Measurements from ENCODE around the gene GET3.
A peak's percentile ranks its signal among the peaks of the same experiment; 100 is the strongest.
"Not testable (repeated sequence)": the region's sequence is repeated elsewhere in the genome, so short reads cannot be mapped to it uniquely, and the experiment has no call there.

Gene GET3

GRCh38 chr19:12715929-12716328 lies 21.4 kb upstream of the GET3 start:
- no peak for DNase-seq (ENCODE audit: low read depth)

DNA sequence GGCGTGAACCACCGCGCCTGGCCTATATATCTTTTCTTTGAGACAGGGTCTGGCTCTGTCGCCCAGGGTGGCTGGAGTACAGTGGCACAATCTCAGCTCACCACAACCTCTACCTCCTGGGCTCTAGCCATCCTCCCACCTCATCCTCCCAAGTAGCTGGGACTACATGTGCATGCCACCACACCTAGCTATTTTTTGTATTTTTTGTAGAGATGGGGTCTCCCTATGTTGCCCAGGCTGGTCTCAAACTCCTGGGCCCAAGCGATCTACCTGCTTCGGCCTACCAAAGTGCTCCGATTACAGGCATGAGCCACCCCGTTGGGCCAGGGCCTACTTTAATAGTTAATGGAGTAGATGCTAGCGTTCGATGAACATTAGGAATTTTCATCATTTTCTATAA lies 17.0 kb upstream of the GET3 start:
- no peak for DNase-seq (ENCODE audit: low read depth)

DNA sequence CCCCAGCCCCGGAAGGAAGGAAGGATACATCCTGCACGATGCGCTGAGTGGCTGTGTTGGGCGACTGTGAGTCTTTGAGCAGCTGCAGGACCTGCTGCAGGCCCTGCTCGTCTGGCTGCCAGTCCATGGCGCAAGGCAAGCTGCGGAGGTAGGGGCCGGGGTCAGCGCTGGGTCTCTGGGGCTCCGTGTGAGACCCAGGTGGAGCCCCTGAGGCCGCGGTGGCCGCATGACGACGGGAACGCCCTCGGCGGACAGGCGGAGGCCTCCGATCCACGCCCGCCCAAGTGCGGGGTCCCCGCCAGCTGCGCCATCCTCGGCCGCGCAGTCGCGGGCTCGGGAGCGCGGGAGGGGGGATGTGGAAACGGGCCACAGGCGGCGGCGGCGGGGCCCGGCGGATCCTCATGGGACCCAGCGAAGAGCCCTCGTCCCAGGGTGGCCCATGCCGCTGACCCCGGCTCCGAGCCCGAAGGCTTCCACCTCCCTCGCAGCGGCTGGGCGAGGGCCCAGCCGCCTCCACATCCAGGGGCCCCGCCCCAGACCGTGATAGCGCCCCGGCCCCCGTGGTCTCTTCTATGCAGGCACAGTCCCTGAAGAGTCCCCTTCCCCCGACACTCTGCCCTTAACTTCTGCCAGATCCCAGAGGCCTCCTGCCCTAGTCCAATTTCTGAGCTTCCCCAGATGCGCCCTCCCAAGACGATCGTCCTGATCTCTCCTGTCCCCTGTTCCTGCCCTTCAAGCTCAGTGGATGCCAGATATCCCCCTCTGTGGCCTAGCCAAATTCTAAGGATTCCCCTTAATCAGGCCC lies 16.2 kb upstream of the GET3 start:
- no peak for DNase-seq (ENCODE audit: low read depth)

- DNase-seq (ENCODE audit: low read depth) = no peak
These were observed 15.4 kb upstream of the GET3 start for GRCh38 chr19:12721656-12722565.

DNA sequence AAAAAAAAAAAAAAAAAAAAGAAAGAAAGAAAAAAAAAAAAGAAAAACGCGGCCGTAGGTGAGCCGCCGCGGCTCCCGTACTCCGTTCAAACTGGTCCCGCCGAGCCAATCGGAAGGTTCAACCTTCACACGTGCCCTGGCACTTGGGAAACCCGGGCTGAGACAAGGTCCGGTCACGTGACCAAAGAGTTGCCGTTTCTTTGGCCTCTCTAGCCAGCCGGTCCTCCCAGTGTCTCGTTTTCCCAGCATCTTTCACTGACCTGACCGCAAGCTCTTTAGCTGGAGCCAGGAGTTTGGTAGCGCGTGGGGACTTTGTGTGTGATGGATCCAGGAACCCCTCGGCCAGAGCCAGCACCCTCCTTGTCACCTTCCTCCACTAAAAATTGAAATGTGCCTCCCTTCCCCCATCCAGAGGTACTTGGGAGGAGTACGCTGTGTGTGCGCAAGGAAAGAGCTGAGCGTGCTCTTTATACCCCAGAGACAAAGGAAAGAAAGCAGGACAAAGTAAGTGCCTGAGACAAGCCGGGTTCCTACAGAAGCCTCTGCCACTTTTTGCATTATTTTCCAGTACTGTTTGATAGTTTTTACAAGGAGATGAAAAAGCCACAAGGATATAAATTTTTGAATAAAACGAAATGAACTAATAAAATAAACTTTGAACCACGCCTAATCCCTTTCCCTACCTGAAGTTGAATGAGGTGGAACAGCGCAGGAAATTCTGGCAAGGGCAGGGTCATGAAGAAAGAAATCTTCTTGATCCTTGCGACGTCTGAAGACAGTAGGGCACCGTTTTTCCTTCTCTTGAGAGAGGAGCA lies 14.5 kb upstream of the GET3 start:
- DNase-seq (ENCODE audit: low read depth) = peak; percentile 95

DNA sequence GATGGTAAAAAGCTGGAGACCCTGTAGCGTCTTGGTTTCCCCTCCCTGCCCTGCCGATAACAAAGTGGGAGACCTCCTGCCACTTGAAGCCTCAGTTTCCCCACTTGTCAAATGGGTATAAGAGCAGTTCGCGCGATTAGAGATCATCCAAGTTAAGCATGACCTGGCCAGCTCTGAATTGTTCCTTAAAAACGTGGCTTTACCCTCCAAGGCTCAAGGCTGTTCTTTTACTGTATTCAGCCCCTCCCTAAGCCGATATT lies 14.0 kb upstream of the GET3 start:
- no peak for DNase-seq (ENCODE audit: low read depth)

GRCh38 chr19:12723641-12724426 lies 13.5 kb upstream of the GET3 start, which contains the start of gene TNPO2:
TNPO2 (minus strand) TSS chr19:12723932; CDS start chr19:12720977, 2,955 bp downstream.
- no peak for DNase-seq (ENCODE audit: low read depth)

DNA sequence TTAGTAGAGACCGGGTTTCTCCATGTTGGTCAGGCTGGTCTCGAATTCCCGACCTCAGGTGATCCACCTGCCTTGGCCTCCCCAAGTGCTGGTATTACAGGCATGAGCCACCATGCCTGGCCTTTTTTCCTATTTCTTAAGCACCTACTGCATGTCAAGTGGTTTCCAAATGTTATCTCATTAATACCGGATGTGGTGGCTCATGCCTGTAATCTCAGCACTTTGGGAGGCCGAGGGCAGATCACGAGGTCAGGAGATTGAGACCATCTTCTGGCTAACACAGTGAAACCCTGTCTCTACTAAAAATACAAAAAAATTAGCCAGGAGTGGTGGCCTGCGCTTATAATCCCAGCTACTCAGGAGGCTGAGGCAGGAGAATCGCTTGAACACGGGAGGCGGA lies 11.7 kb upstream of the GET3 start:
- not testable (repeated sequence) for DNase-seq (ENCODE audit: low read depth)

DNA sequence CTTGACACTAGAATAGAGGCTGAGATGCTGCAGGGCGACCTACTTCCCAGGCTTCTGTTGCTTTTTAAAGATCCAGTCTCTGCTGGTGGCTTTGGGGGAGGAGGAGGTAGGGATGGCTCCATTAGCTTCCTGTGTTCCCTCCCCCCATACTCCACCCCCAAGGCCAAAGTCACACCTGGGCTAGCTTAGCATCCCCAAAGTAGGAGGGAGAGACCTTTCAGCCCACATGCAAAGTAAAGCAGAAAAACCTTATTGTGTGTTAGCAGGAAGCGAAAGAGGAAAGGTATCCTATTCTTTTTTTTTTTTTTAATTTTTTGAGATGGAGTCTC lies 10.3 kb upstream of the GET3 start:
- no peak for DNase-seq (ENCODE audit: low read depth)

- no peak for DNase-seq (ENCODE audit: low read depth)
These were observed 9.4 kb upstream of the GET3 start for GRCh38 chr19:12727745-12728433.

DNA sequence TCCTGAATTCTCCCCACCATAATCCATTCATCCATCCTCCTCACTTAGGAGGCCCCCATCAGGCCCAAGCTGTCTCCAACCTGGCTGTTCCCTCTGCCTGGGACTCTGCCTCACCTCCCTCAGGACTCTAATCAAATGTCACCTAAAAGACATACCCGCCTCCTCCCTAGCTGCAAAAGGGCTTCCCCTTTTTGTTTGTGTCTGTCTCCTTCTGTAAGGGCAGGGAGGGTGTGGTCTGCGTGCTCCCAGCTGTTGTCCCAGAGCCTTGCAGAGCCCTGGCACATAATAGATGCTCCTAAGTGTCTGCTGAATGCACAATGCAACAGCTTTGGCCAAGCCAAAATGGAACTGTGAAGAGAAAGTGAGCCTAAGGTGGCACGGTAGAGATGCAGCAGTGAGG lies 7.2 kb upstream of the GET3 start:
- no peak for DNase-seq (ENCODE audit: low read depth)

DNA sequence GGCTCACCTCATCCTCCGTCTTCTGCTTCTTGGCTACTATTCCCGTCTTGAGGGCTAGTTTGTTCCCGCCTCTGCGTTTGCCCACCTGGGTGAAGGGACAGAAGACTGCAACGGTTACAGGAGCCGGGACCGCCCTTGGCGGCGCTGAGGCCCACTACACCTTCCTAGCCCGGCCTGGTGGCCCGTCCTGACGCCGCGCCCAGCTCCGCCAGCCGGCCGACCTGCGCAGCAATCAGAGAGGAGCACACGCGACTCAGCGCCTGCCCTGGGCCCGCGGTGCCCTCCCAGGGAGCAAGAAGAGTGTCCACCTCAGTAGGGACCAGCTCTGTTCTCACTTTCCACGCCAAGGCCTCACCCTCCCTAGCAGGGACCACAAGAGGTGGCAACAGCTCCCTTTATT lies 6.0 kb upstream of the GET3 start:
- no peak for DNase-seq (ENCODE audit: low read depth)

- no peak for DNase-seq (ENCODE audit: low read depth)
These were observed 3.7 kb upstream of the GET3 start for GRCh38 chr19:12733369-12734214.

DNA sequence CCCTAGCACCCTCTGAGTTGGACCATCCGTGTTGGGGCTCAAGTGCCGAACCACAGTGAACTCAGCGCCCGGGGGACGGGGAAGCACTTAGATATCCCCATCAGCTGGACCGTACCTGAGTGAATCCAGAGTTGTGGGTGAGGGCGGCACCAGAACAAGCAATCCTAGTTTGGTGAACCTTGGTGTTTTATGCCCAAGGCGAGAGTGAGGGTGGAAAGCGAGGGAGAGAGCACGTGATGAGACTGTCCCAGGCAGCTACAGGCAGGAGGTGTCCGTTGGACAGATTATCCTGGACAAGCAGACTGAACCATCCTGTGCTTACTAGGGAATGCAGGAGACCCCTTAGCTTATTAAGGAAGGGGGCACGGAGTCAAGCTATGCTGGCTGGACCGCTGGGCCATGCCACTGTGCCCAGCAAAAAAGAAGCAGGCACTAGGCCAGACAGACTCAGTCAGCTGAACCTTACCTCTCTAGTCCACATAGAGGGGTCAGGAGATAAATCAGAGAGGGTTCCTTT lies 596 bp downstream of the GET3 start:
- no peak for DNase-seq (ENCODE audit: low read depth)

GRCh38 chr19:12745166-12745897 lies 8.0 kb downstream of the GET3 start:
- DNase-seq (ENCODE audit: low read depth) = no peak

- no peak for DNase-seq (ENCODE audit: low read depth)
These were observed 11.2 kb downstream of the GET3 start for GRCh38 chr19:12748489-12748888.

DNA sequence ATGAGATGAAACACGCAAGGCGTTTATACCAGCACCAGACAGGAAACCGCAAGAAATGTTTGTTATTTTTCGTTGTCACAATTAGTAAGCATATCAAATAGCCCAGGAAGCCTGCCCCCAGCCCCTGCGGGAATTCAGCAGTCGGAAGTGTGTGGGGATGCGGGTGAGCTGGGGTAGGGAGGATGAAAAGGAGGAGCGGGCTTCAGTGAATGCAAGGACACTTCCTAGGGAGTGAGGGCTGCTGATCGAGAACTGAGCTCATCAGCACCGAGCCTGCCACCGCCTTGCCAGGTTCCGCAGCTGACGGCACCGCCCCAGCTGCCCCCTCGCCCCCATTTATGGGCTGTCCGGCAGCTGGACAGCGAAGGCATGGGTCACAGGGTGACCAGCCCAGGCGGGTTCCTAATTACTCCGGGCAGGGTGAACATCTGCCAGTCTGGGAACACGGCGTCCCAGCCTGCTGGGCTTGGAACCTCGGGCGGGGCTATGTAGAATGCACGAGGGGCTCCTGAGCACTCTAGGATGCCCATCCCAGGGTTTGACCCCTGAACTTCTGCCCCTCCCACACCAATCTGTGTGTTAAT lies 12.7 kb downstream of the GET3 start:
- no peak for DNase-seq (ENCODE audit: low read depth)

DNA sequence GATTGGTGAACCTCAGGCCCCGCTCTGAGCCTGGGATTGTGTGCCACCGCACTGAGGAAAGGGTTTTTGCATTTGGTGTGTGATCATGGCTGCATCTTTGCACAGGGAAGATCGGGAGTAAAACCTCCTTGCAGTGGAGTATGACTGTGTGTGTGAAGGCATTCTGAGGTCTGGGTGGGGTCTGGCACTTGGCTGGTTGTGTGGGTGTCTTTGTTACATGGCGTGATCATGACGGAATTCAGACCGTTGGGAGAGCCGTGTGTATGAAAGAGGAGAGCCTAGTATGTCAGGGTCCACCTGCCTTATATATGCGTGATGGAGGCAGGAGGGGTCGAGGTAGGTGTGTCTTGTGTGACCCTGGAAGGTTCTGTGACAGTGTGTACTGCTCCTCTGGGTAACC lies 13.6 kb downstream of the GET3 start:
- no peak for DNase-seq (ENCODE audit: low read depth)

- no peak for DNase-seq (ENCODE audit: low read depth)
These were observed 14.3 kb downstream of the GET3 start, which contains the start of gene BEST2 for GRCh38 chr19:12751635-12752034. BEST2 (plus strand) TSS chr19:12751791; CDS start chr19:12752593, 802 bp downstream.

All from HS-5 (cell line).